ENCODE data around the gene RNF34. TPM values are rescaled to one million over a fixed set of nuclear protein-coding genes. Genes with fewer than 3 reads are reported as not detected.

Gene RNF34
- total and polyA plus RNA-seq, 2 of the 13 experiments (the other 11 are each of a cell fraction or from before 2014, with no cell fraction given), result 36.8 to 53.2 TPM

GRCh38 chr12:121351820-121352681, 47.9 kb upstream of the RNF34 start, which contains the start of gene ANAPC5 (continued):
- peak; percentile 39 to 52; a peak in 1 of 4 replicates for TF ChIP-seq EP300 (IDR thresholded peaks at IDR 0.05; ENCODE audit: low read depth in 2 of 2, low read length in 2 of 2)
- no peak; the same call in 1 of the 2 replicates for TF ChIP-seq EP300 (CRISPR knock-in tag; IDR thresholded peaks at IDR 0.05; ENCODE audit: borderline replicate concordance)
- no peak for TF ChIP-seq ZNF549 (CRISPR knock-in tag; IDR thresholded peaks at IDR 0.05)
- TF ChIP-seq MNT (IDR thresholded peaks at IDR 0.05), result peak; percentile 75
- TF ChIP-seq ZNF513 (CRISPR knock-in tag; conservative IDR thresholded peaks at IDR 0.05), result no peak
- no peak for TF ChIP-seq SATB2 (CRISPR knock-in tag; IDR thresholded peaks at IDR 0.05)
- TF ChIP-seq TEF (CRISPR knock-in tag; IDR thresholded peaks at IDR 0.05), result no peak
- TF ChIP-seq MTF1 (CRISPR knock-in tag; IDR thresholded peaks at IDR 0.05), result no peak
- no peak for TF ChIP-seq RBAK (CRISPR knock-in tag; IDR thresholded peaks at IDR 0.05)
- TF ChIP-seq NR2C2 (CRISPR knock-in tag; IDR thresholded peaks at IDR 0.05; ENCODE audit: borderline replicate concordance), result peak; percentile 93
- peak; percentile 70 for TF ChIP-seq TFE3 (CRISPR knock-in tag; IDR thresholded peaks at IDR 0.05)
- peak; percentile 76; the same call in 1 of the 2 replicates for TF ChIP-seq ZNF792 (CRISPR knock-in tag; IDR thresholded peaks at IDR 0.05)
- no peak for TF ChIP-seq AKNA (CRISPR knock-in tag; IDR thresholded peaks at IDR 0.05; ENCODE audit: borderline replicate concordance)
- peak; percentile 61; the same call in 1 of the 2 replicates for TF ChIP-seq ARID5B (CRISPR knock-in tag; IDR thresholded peaks at IDR 0.05)
